DOHH2 (cell line): Measurements from ENCODE around the gene SYCN.

Experiments used
- CTCF ChIP-seq: fragments of 200-600 bp; sonication (generic); IDR thresholded peaks from one replicate; pipeline ENCODE4 v1.5.1; 2014; ENCODE audit warnings: antibody characterized with exemption, mild to moderate bottlenecking, low read depth, low read length; ENCODE audit not compliant: poor library complexity, severe bottlenecking
- EZH2phosphoT487 ChIP-seq: fragments of 200-600 bp; sonication (generic); IDR thresholded peaks from 2 replicates; pipeline ENCODE4 v1.6.1; 2017; ENCODE audit warnings: borderline replicate concordance, mild to moderate bottlenecking, antibody characterized with exemption, low read length, moderate library complexity, mixed read lengths

- TF ChIP-seq CTCF: no peak
- TF ChIP-seq EZH2phosphoT487: no peak
Measured at GRCh38 chr19:39211731-39212374, 7.8 kb upstream of the SYCN start.
